OCI-LY3 (cell line): ENCODE measurements around the gene SEC11A.
"Not testable (repeated sequence)": the region's sequence is repeated elsewhere in the genome, so short reads cannot be mapped to it uniquely, and the experiment has no call there.

Source experiments
- H2AFZ ChIP-seq: fragments of 200-600, 300-600 bp; shearing (Covaris generic); 2 replicates; pipeline ENCODE4 v1.6.0; 2014; ENCODE audit warnings: antibody characterized with exemption, low read depth, low read length
- H3K27ac ChIP-seq: fragments of 200-600, 300-600 bp; sonication (generic); 2 replicates; pipeline ENCODE4 v1.5.1; 2014; ENCODE audit warnings: mild to moderate bottlenecking, low read length, moderate library complexity, mixed read lengths
- H3K27me3 ChIP-seq: fragments of 200-600, 300-600 bp; sonication (generic); 2 replicates; pipeline ENCODE4 v1.6.1; 2014; ENCODE audit warnings: low read depth, low read length, mixed read lengths
- H3K36me3 ChIP-seq: fragments of 200-600, 300-600 bp; sonication (generic); replicated peaks from 2 replicates; pipeline ENCODE3; 2014; ENCODE audit warnings: low read depth, low read length, mixed read lengths
- H3K4me1 ChIP-seq: fragments of 300-600, 200-600 bp; sonication (generic); 2 replicates; pipeline ENCODE4 v1.6.1; 2014; ENCODE audit warnings: low read length, mixed read lengths
- H3K4me2 ChIP-seq: fragments of 200-600, 300-600 bp; sonication (generic); 2 replicates; pipeline ENCODE4 v1.6.1; 2014; ENCODE audit warnings: low read length, mixed read lengths
- H3K4me3 ChIP-seq: fragments of 300-600, 200-600 bp; sonication (generic); 2 replicates; pipeline ENCODE4 v1.5.1; 2014; ENCODE audit warnings: antibody characterized with exemption, mild to moderate bottlenecking, low read length, moderate library complexity
- H3K79me2 ChIP-seq: fragments of 300-600, 200-600 bp; shearing (Covaris generic); 2 replicates; pipeline ENCODE4 v1.6.1; 2014; ENCODE audit warnings: mild to moderate bottlenecking, low read length, mixed read lengths
- H3K9ac ChIP-seq: fragments of 300-600, 200-600 bp; shearing (Covaris generic); 2 replicates; pipeline ENCODE4 v1.6.0; 2014; ENCODE audit warnings: mild to moderate bottlenecking, low read length, moderate library complexity
- H3K9me3 ChIP-seq: fragments of 200-600, 300-600 bp; shearing (Covaris generic); 2 replicates; pipeline ENCODE4 v1.6.1; 2014; ENCODE audit warnings: low read length, mixed read lengths; ENCODE audit not compliant: insufficient read depth
- H4K20me1 ChIP-seq: fragments of 200-600, 300-600 bp; sonication (generic); 2 replicates; pipeline ENCODE4 v1.6.1; 2016; ENCODE audit warnings: low read length, mixed read lengths; ENCODE audit not compliant: insufficient read depth
- EZH2phosphoT487 ChIP-seq: fragments of 200-600 bp; shearing (Covaris generic); IDR thresholded peaks from 2 replicates; pipeline ENCODE4 v1.6.1; 2018; ENCODE audit warnings: antibody characterized with exemption, mixed run types, low read depth
- TF ChIP-seq, protein P1 (sequence below): fragments of 200-600, 300-600 bp; sonication (generic); IDR thresholded peaks from 2 replicates; pipeline ENCODE4 v1.5.1; 2014; ENCODE audit warnings: antibody characterized with exemption, low read length, low read depth

The SEC11A gene

DNA sequence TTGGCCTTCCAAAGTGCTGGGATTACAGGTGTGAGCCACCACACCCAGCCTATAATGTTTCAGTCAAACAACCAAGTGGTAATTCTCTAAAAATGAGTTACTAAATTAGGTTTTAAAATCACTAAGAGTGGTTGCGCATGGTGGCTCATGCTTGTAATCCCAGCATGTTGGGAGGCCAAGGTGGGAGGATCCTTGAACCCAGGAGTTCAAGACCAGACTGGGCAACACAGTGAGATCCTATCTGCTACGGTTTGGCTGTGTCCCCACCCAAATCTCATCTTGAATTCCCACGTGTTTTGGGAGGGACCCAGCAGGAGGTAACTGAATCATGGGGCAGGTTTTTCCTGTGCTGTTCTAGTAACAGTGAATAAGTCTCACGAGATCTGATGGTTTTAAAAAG is 26.1 kb downstream of the SEC11A start:
- Histone ChIP-seq H3K36me3 (peaks cover 28% of the 10 kb centered on the region), H3K27ac (no peak overlapping the region)
- TF ChIP-seq, protein P1, sequence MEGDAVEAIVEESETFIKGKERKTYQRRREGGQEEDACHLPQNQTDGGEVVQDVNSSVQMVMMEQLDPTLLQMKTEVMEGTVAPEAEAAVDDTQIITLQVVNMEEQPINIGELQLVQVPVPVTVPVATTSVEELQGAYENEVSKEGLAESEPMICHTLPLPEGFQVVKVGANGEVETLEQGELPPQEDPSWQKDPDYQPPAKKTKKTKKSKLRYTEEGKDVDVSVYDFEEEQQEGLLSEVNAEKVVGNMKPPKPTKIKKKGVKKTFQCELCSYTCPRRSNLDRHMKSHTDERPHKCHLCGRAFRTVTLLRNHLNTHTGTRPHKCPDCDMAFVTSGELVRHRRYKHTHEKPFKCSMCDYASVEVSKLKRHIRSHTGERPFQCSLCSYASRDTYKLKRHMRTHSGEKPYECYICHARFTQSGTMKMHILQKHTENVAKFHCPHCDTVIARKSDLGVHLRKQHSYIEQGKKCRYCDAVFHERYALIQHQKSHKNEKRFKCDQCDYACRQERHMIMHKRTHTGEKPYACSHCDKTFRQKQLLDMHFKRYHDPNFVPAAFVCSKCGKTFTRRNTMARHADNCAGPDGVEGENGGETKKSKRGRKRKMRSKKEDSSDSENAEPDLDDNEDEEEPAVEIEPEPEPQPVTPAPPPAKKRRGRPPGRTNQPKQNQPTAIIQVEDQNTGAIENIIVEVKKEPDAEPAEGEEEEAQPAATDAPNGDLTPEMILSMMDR: no peak
- no peak for TF ChIP-seq EZH2phosphoT487

DNA sequence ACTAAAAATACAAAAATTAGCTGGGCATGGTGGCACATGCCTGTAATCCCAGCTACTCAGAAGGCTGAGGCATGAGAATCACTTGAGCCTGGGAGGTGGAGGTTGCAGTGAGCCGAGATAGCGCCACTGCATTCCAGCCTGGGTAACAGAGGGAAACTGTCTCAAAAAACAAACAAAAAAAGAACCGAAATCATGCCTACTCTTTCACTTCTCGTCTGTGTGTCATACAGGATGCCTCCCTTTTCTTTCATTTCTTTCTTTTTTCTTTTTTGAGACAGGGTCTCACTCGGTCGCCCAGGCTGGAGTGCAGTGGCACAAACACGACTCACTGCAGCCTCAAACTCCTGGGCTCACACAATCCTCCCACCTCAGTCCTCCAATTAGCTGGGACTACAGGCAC is 29.5 kb downstream of the SEC11A start:
- not testable (repeated sequence) for H4K20me1 ChIP-seq, H3K79me2 ChIP-seq, H3K9me3 ChIP-seq, H3K9ac ChIP-seq, H3K27me3 ChIP-seq, H3K4me3 ChIP-seq, H2AFZ ChIP-seq
- Histone ChIP-seq H3K4me1 (peaks cover 13% of the 10 kb centered on the region), H3K27ac (peak overlapping the region; percentile 35), H3K4me2 (peak overlapping the region; percentile 8; the same call in 1 of the 2 replicates), H3K36me3 (peaks cover 36% of the 10 kb centered on the region)

More for the DNA sequence above, 26.1 kb downstream of the SEC11A start:
- Histone ChIP-seq H3K9ac (no peak overlapping the region), H3K27me3 (no peaks in the 10 kb centered on the region), H3K4me2 (no peak overlapping the region), H4K20me1 (no peaks in the 10 kb centered on the region; the same call in 1 of the 2 replicates), H3K4me1 (peaks cover 13% of the 10 kb centered on the region), H3K79me2 (peaks cover 28% of the 10 kb centered on the region), H3K4me3 (no peak overlapping the region), H3K9me3 (no peaks in the 10 kb centered on the region), H2AFZ (no peak overlapping the region)

DNA sequence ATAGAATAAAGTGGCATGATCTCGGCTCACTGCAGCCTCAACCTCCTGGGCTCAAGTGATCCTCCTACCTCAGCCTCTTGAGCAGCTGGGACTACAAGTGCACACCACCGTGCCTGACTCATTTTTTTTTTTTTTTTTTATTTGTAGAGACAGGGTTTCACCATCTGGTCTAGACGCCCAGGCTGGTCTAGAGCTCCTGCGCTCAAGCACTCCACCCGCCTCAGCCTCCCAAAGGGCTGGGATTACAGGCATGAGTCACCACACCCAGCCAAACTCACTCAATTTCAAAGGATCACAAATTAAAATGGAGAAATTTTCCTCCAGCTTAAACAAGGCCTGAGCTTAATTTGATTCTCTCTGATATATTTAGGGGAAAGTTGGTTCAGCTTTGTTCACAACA is 30.6 kb downstream of the SEC11A start:
- Histone ChIP-seq H3K36me3 (peaks cover 26% of the 10 kb centered on the region), H4K20me1 (no peaks in the 10 kb centered on the region), H3K4me2 (no peak overlapping the region), H3K4me1 (peaks cover 13% of the 10 kb centered on the region), H3K27ac (no peak overlapping the region), H3K4me3 (no peak overlapping the region), H2AFZ (no peak overlapping the region), H3K27me3 (no peaks in the 10 kb centered on the region), H3K79me2 (no peaks in the 10 kb centered on the region), H3K9me3 (no peaks in the 10 kb centered on the region), H3K9ac (no peak overlapping the region)
- no peak for TF ChIP-seq EZH2phosphoT487
- TF ChIP-seq, protein P1: no peak

DNA sequence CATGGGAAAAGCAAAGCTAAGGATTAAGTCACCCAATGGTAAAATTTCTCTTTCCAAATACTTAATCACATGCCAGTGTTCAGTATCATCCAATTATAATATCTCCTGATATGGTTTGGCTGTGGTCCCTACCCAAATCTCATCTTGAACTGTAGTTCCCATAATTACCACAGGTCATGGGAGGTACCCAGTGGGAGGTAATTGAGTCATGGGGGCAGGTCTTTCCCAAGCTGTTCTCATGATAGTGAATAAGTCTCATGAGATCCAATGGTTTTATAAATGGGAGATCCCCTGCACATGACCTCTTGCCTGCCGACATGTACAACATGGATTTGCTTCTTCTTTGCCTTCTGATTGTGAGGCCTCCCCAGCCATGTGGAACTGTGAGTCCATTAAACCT is 31.8 kb downstream of the SEC11A start:
- Histone ChIP-seq H3K79me2 (no peaks in the 10 kb centered on the region), H2AFZ (no peak overlapping the region), H3K27ac (no peak overlapping the region), H3K9me3 (no peaks in the 10 kb centered on the region), H4K20me1 (no peaks in the 10 kb centered on the region), H3K4me1 (peaks cover 13% of the 10 kb centered on the region), H3K36me3 (peaks cover 26% of the 10 kb centered on the region), H3K4me2 (no peak overlapping the region), H3K4me3 (no peak overlapping the region), H3K27me3 (no peaks in the 10 kb centered on the region), H3K9ac (no peak overlapping the region)
- TF ChIP-seq, protein P1: no peak
- no peak for TF ChIP-seq EZH2phosphoT487

DNA sequence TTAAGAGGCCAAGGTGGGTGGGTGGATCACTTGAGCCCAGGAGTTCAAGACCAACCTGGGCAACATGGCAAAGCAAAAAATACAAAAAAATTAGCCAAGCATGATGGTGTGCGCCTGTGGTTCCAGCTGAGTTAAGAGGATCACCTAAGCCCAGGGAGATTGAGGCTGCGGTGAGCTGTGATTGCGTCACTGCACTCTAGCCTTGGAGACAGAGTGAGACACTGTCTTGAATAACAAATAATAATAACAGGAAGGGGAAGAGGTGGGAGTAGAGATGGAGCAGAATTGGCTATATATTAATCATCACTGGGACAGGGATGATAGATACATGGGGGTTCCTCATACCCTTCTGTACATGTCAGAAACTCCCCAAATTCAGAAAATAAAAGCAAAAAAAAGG is 34.1 kb downstream of the SEC11A start:
- Histone ChIP-seq H3K79me2 (no peaks in the 10 kb centered on the region), H3K27ac (no peak overlapping the region), H3K9me3 (no peaks in the 10 kb centered on the region), H3K36me3 (peaks cover 25% of the 10 kb centered on the region), H3K4me3 (no peak overlapping the region), H2AFZ (no peak overlapping the region), H4K20me1 (no peaks in the 10 kb centered on the region), H3K9ac (no peak overlapping the region), H3K4me2 (no peak overlapping the region), H3K4me1 (peaks cover 9% of the 10 kb centered on the region), H3K27me3 (no peaks in the 10 kb centered on the region)
- TF ChIP-seq, protein P1: no peak
- no peak for TF ChIP-seq EZH2phosphoT487
